Measurements from ENCODE around the gene IL22RA1. TPM values are rescaled to one million over a fixed set of nuclear protein-coding genes. Genes with fewer than 3 reads are reported as not detected.

The IL22RA1 gene
- total and polyA plus RNA-seq, 10 of the 15 experiments (the other 5 are each of a cell fraction or from before 2014, with no cell fraction given): not detected

- H3K27ac ChIP-seq (ENCODE audit: control insufficient read depth, insufficient read depth): no peak overlapping the region
- H2AFZ ChIP-seq (ENCODE audit: control insufficient read depth, low read depth, low read length): no peak overlapping the region
- peaks cover 0 to 3% of the 10 kb centered on the region in 2 experiments; a peak in 2 of 4 replicates for H3K27me3 ChIP-seq (replicated peaks in 1 of 2; ENCODE audit: control insufficient read depth in 2 of 2, insufficient read depth in 2 of 2, low read length in 1 of 2)
- ChIA-PET RAD21 (ENCODE audit: unreplicated experiment) (interaction anchor here (1.0 to 4.9 kb wide), 4 partner anchors 42 to 239 kb away, joined by 5 to 80 read pairs (median 18); no protein-coding TSS in a partner anchor), CTCF (interaction anchor here (1.1 to 10.4 kb wide), 8 partner anchors 32 to 435 kb away, joined by 3 to 134 read pairs (median 8); no protein-coding TSS in a partner anchor), POLR2A (interaction anchor here (0.6 kb wide), 1 partner anchor 172 kb away, joined by 3 read pairs; no protein-coding TSS in a partner anchor), SMC1A (ENCODE audit: uncharacterized antibody, unreplicated experiment) (interaction anchor here (1.0 to 9.5 kb wide), 4 partner anchors 40 to 240 kb away, joined by 3 to 104 read pairs (median 8); no protein-coding TSS in a partner anchor)
- H3K36me3 ChIP-seq (ENCODE audit: control insufficient read depth in 2 of 2, insufficient read depth in 2 of 2, low read length in 1 of 2): no peaks in the 10 kb centered on the region
- H3K79me2 ChIP-seq (ENCODE audit: control insufficient read depth, insufficient read depth, low read length): no peaks in the 10 kb centered on the region
- H3K4me1 ChIP-seq (ENCODE audit: control insufficient read depth, insufficient read depth, low read length): peaks cover 11% of the 10 kb centered on the region
- ATAC-seq: no peak
- BruUV-seq (replicated peaks): no TSS peak
- H3K4me3 ChIP-seq: no peak overlapping the region
- H3K9ac ChIP-seq (ENCODE audit: control insufficient read depth, insufficient read depth, low read length): no peak overlapping the region
- H3K4me2 ChIP-seq (ENCODE audit: control insufficient read depth, insufficient read depth): no peak overlapping the region
- FAIRE-seq: no peak
- intact Hi-C loops (cut with micrococcal nuclease; ENCODE audit: unreplicated experiment) (loop anchor here (5.0 kb wide), 1 partner anchor 81 kb away; no protein-coding TSS in a partner anchor), in situ Hi-C loops (cut with MboI) (no loop called here)
- no peaks in the 10 kb centered on the region; the same call in 1 of the 2 replicates for H4K20me1 ChIP-seq (ENCODE audit: control insufficient read depth, insufficient read depth)
- 63% methylated on average over 8 of the region's 10 CpGs for WGBS (ENCODE audit: insufficient coverage, insufficient replicate concordance, low lambda C conversion rate, missing lambda C conversion rate)
- no peak for DNase-seq (ENCODE audit: low read depth, low spot score)
- no peaks in the 10 kb centered on the region for H3K9me3 ChIP-seq (replicated peaks; ENCODE audit: control insufficient read depth, insufficient read depth, low read length)
- TF ChIP-seq SIX5 (IDR thresholded peaks at IDR 0.05; ENCODE audit: low read depth, low read length, severe bottlenecking) (no peak), BCL11A (IDR thresholded peaks at IDR 0.05; ENCODE audit: low read depth, low read length) (no peak), ZNF622 (IDR thresholded peaks at IDR 0.05) (no peak), NR2C2 (IDR thresholded peaks at IDR 0.05; ENCODE audit: borderline replicate concordance, control insufficient read depth, insufficient read length, low read depth) (no peak), NRF1 (conservative IDR thresholded peaks at IDR 0.05; ENCODE audit: low read depth, low read length) (no peak), NR2C1 (IDR thresholded peaks at IDR 0.05) (no peak), USF1 (IDR thresholded peaks at IDR 0.05; ENCODE audit: borderline replicate concordance, extremely low read length, insufficient read depth, low read depth, low read length) (no peak), CEBPB (IDR thresholded peaks at IDR 0.05; ENCODE audit: borderline replicate concordance in 1 of 2, low read depth in 2 of 2, low read length in 2 of 2) (no peak), EED (IDR thresholded peaks at IDR 0.05; ENCODE audit: low read depth) (no peak), ZBTB11 (CRISPR knock-in tag; IDR thresholded peaks at IDR 0.05) (no peak)
Measured at GRCh38 chr1:24152631-24153494, 9.9 kb upstream of the IL22RA1 start.
